Loucy (cell line): ENCODE data around the gene WLS.

ENCODE experiments used
- CTCF ChIP-seq: fragments of 200-600 bp; sonication (generic); conservative IDR thresholded peaks from 2 replicates; pipeline ENCODE4 v1.5.1; 2014; ENCODE audit warnings: mild to moderate bottlenecking, antibody characterized with exemption, low read length
- EZH2phosphoT487 ChIP-seq: fragments of 200-600 bp; IDR thresholded peaks from 2 replicates; pipeline ENCODE4 v1.6.1; 2018; ENCODE audit warnings: antibody characterized with exemption, mild to moderate bottlenecking, moderate library complexity, borderline replicate concordance

GRCh38 chr1:68132426-68133130 is 99.7 kb downstream of the WLS start:
- no peak for TF ChIP-seq CTCF
- no peak for TF ChIP-seq EZH2phosphoT487
